IgD-negative memory B cell (primary cell): Measurements from ENCODE around the gene TK2. TPM values are rescaled to one million over a fixed set of nuclear protein-coding genes. Genes with fewer than 3 reads are reported as not detected.
A peak's percentile ranks its signal among the peaks of the same experiment; 100 is the strongest.
"Not testable (repeated sequence)": the region's sequence is repeated elsewhere in the genome, so short reads cannot be mapped to it uniquely, and the experiment has no call there.

Source experiments
- H3K27ac Mint-ChIP-seq, 3 donors: one replicate each; pipeline ENCODE4 v1.8.0; 2020 to 2022; ENCODE audit warnings: mild to moderate bottlenecking in 3 of 3, mixed read lengths in 3 of 3, moderate library complexity in 1 of 3
- H3K27me3 Mint-ChIP-seq: one replicate; pipeline ENCODE4 v1.8.0; 2021; ENCODE audit warnings: mixed read lengths
- H3K36me3 Mint-ChIP-seq: one replicate; pipeline ENCODE4 v1.8.0; 2020; ENCODE audit warnings: mild to moderate bottlenecking, mixed read lengths
- H3K4me1 Mint-ChIP-seq, 3 donors: one replicate each; pipeline ENCODE4 v1.8.0; 2020 to 2022; ENCODE audit warnings: mixed read lengths in 3 of 3, mild to moderate bottlenecking in 1 of 3
- H3K4me3 Mint-ChIP-seq, 4 donors: one replicate each; pipeline ENCODE4 v1.8.0; 2020 to 2022; ENCODE audit warnings: mild to moderate bottlenecking in 4 of 4, mixed read lengths in 4 of 4, moderate library complexity in 3 of 4
- H3K9me3 Mint-ChIP-seq, 3 donors: one replicate each; pipeline ENCODE4 v1.8.0; 2020 to 2021; ENCODE audit warnings: mixed read lengths in 3 of 3, mild to moderate bottlenecking in 1 of 3
- polyA plus RNA-seq: library from polyadenylated mRNA; unstranded; fragments of 300-500 nt; fragmentation: Illumina TruSeq; gene quantifications from one replicate; pipeline ENCODE4 v1.2.3, GENCODE V29; 2021

The TK2 gene
- polyA plus RNA-seq, result 1.6 TPM

GRCh38 chr16:66549284-66550131, at the start of gene TK2:
TSS of gene TK2 (minus strand) at chr16:66550122. CDS start at chr16:66550061, 61 bp downstream.
- H3K9me3 Mint-ChIP-seq, result no peaks in the 10 kb centered on the region
- H3K4me3 Mint-ChIP-seq, result peak within 1 kb of the TSS; percentile 78 to 97 (median 90)
- H3K4me1 Mint-ChIP-seq, result peaks cover 52 to 74% (median 70%) of the 10 kb centered on the region in 3 donors
- H3K27ac Mint-ChIP-seq, result peak within 1 kb of the TSS; percentile 82 to 93 (median 87)
- peaks cover 2% of the 10 kb centered on the region for H3K36me3 Mint-ChIP-seq
- H3K27me3 Mint-ChIP-seq, result no peaks in the 10 kb centered on the region

- peaks cover 3 to 15% (median 10%) of the 10 kb centered on the region in 3 donors for H3K4me1 Mint-ChIP-seq
- H3K9me3 Mint-ChIP-seq, result peaks cover 5 to 8% (median 7%) of the 10 kb centered on the region in 3 donors
- H3K27me3 Mint-ChIP-seq, result peaks cover 24% of the 10 kb centered on the region
- H3K4me3 Mint-ChIP-seq, result no peak overlapping the region
- peak overlapping the region in 1 of 3 donors; percentile 13 for H3K27ac Mint-ChIP-seq
- peaks cover 2% of the 10 kb centered on the region for H3K36me3 Mint-ChIP-seq
Observed at GRCh38 chr16:66598111-66598510, 48.2 kb upstream of the TK2 start.

- H3K27ac Mint-ChIP-seq, result no peak overlapping the region
- no peak overlapping the region for H3K4me3 Mint-ChIP-seq
- peaks cover 3 to 12% (median 5%) of the 10 kb centered on the region in 3 donors for H3K4me1 Mint-ChIP-seq
- peaks cover 2% of the 10 kb centered on the region for H3K36me3 Mint-ChIP-seq
- H3K27me3 Mint-ChIP-seq, result peaks cover 22% of the 10 kb centered on the region
- peaks cover 5 to 7% (median 6%) of the 10 kb centered on the region in 3 donors for H3K9me3 Mint-ChIP-seq
Observed at GRCh38 chr16:66596986-66597848, 47.3 kb upstream of the TK2 start.

- H3K36me3 Mint-ChIP-seq, H3K9me3 Mint-ChIP-seq, H3K27ac Mint-ChIP-seq, H3K4me3 Mint-ChIP-seq: not testable (repeated sequence)
- Mint-ChIP-seq H3K4me1 (peaks cover 3 to 12% (median 5%) of the 10 kb centered on the region in 3 donors), H3K27me3 (peaks cover 23% of the 10 kb centered on the region)
Observed at GRCh38 chr16:66596559-66596958, 46.6 kb upstream of the TK2 start.

- no peak overlapping the region for H3K4me3 Mint-ChIP-seq
- no peak overlapping the region for H3K27ac Mint-ChIP-seq
- H3K36me3 Mint-ChIP-seq, result peaks cover 2% of the 10 kb centered on the region
- peaks cover 9 to 16% (median 11%) of the 10 kb centered on the region in 3 donors for H3K4me1 Mint-ChIP-seq
- peaks cover 27% of the 10 kb centered on the region for H3K27me3 Mint-ChIP-seq
- no peaks in the 10 kb centered on the region for H3K9me3 Mint-ChIP-seq
Observed at GRCh38 chr16:66594739-66595138, 44.8 kb upstream of the TK2 start.

- Mint-ChIP-seq H3K27me3 (peaks cover 21% of the 10 kb centered on the region), H3K4me3 (no peak overlapping the region), H3K9me3 (no peaks in the 10 kb centered on the region), H3K4me1 (peaks cover 13 to 17% (median 16%) of the 10 kb centered on the region in 3 donors), H3K27ac (peak overlapping the region in 1 of 3 donors; percentile 31), H3K36me3 (peaks cover 2% of the 10 kb centered on the region)
Observed at GRCh38 chr16:66592814-66593213, 42.9 kb upstream of the TK2 start.

- Mint-ChIP-seq H3K27ac (no peak overlapping the region), H3K4me3 (no peak overlapping the region), H3K27me3 (peaks cover 19% of the 10 kb centered on the region), H3K9me3 (no peaks in the 10 kb centered on the region), H3K36me3 (peaks cover 2% of the 10 kb centered on the region), H3K4me1 (peaks cover 14 to 16% (median 15%) of the 10 kb centered on the region in 3 donors)
Observed at GRCh38 chr16:66592241-66592640, 42.3 kb upstream of the TK2 start.

- H3K4me1 Mint-ChIP-seq, result peaks cover 13 to 16% (median 14%) of the 10 kb centered on the region in 3 donors
- H3K27ac Mint-ChIP-seq, result no peak overlapping the region
Observed at GRCh38 chr16:66591018-66591417, 41.1 kb upstream of the TK2 start.

GRCh38 chr16:66590322-66590721, 40.4 kb upstream of the TK2 start:
- H3K4me3 Mint-ChIP-seq, result peak overlapping the region; percentile 26 to 86 (median 72)
- peak overlapping the region in 2 of 3 donors; percentile 12 to 18 for H3K27ac Mint-ChIP-seq
- peaks cover 13 to 21% (median 14%) of the 10 kb centered on the region in 3 donors for H3K4me1 Mint-ChIP-seq
- no peaks in the 10 kb centered on the region for H3K9me3 Mint-ChIP-seq
- peaks cover 2% of the 10 kb centered on the region for H3K36me3 Mint-ChIP-seq
- H3K27me3 Mint-ChIP-seq, result peaks cover 23% of the 10 kb centered on the region

More at GRCh38 chr16:66591018-66591417, 41.1 kb upstream of the TK2 start:
- peaks cover 2% of the 10 kb centered on the region for H3K36me3 Mint-ChIP-seq
- H3K4me3 Mint-ChIP-seq, result no peak overlapping the region
- no peaks in the 10 kb centered on the region for H3K9me3 Mint-ChIP-seq
- peaks cover 19% of the 10 kb centered on the region for H3K27me3 Mint-ChIP-seq

GRCh38 chr16:66588981-66589713, 39.2 kb upstream of the TK2 start:
- H3K9me3 Mint-ChIP-seq, result no peaks in the 10 kb centered on the region
- H3K4me1 Mint-ChIP-seq, result peaks cover 7 to 18% (median 14%) of the 10 kb centered on the region in 3 donors
- H3K4me3 Mint-ChIP-seq, result peak overlapping the region in 3 of 4 donors; percentile 63 to 86 (median 72)
- peaks cover 17% of the 10 kb centered on the region for H3K27me3 Mint-ChIP-seq
- peaks cover 2% of the 10 kb centered on the region for H3K36me3 Mint-ChIP-seq
- peak overlapping the region in 1 of 3 donors; percentile 40 for H3K27ac Mint-ChIP-seq

- Mint-ChIP-seq H3K9me3 (no peaks in the 10 kb centered on the region), H3K27me3 (peaks cover 17% of the 10 kb centered on the region), H3K27ac (no peak overlapping the region), H3K4me3 (peak overlapping the region in 1 of 4 donors; percentile 63), H3K4me1 (peaks cover 7 to 18% (median 14%) of the 10 kb centered on the region in 3 donors), H3K36me3 (no peaks in the 10 kb centered on the region)
Observed at GRCh38 chr16:66587881-66588600, 38.1 kb upstream of the TK2 start.

- Mint-ChIP-seq H3K4me3 (no peak overlapping the region), H3K9me3 (peaks cover 0 to 1% (median 0%) of the 10 kb centered on the region in 3 donors), H3K36me3 (no peaks in the 10 kb centered on the region), H3K4me1 (peaks cover 7 to 18% (median 14%) of the 10 kb centered on the region in 3 donors), H3K27me3 (peaks cover 8% of the 10 kb centered on the region), H3K27ac (no peak overlapping the region)
Observed at GRCh38 chr16:66585481-66586239, 35.7 kb upstream of the TK2 start.

GRCh38 chr16:66581246-66581952, 31.5 kb upstream of the TK2 start:
- Mint-ChIP-seq H3K9me3 (peaks cover 0 to 1% (median 0%) of the 10 kb centered on the region in 3 donors), H3K36me3 (no peaks in the 10 kb centered on the region), H3K27ac (peak overlapping the region in 1 of 3 donors; percentile 7), H3K4me1 (peaks cover 0 to 12% (median 5%) of the 10 kb centered on the region in 3 donors), H3K27me3 (peaks cover 22% of the 10 kb centered on the region), H3K4me3 (no peak overlapping the region)
